ENCODE measurements around the gene MRPL19. TPM values are rescaled to one million over a fixed set of nuclear protein-coding genes. Genes with fewer than 3 reads are reported as not detected.
A peak's percentile ranks its signal among the peaks of the same experiment; 100 is the strongest.

The MRPL19 gene
- total and polyA plus RNA-seq, 2 of the 13 experiments (the other 11 are each of a cell fraction or from before 2014, with no cell fraction given) = 43.2 to 163 TPM

GRCh38 chr2:75608684-75609333 lies 37.8 kb upstream of the MRPL19 start (continued):
- TF ChIP-seq TAF15 (IDR thresholded peaks at IDR 0.05; ENCODE audit: low read depth, low read length, poor library complexity, severe bottlenecking) (no peak), GFI1 (CRISPR knock-in tag; IDR thresholded peaks at IDR 0.05; ENCODE audit: borderline replicate concordance) (peak; percentile 75), TBX2 (CRISPR knock-in tag; IDR thresholded peaks at IDR 0.05; ENCODE audit: borderline replicate concordance) (peak; percentile 70; the same call in 1 of the 2 replicates), ERF (CRISPR knock-in tag; IDR thresholded peaks at IDR 0.05) (peak; percentile 69; the same call in 1 of the 2 replicates), ZNF891 (CRISPR knock-in tag; IDR thresholded peaks at IDR 0.05) (peak; percentile 67; the same call in 1 of the 2 replicates), ZSCAN31 (CRISPR knock-in tag; IDR thresholded peaks at IDR 0.05; ENCODE audit: low read depth) (peak; percentile 46; the same call in 1 of the 2 replicates), ZFP1 (CRISPR knock-in tag; IDR thresholded peaks at IDR 0.05) (no peak), ZNF569 (CRISPR knock-in tag; IDR thresholded peaks at IDR 0.05; ENCODE audit: borderline replicate concordance) (no peak; the same call in 1 of the 2 replicates), EP300 (IDR thresholded peaks at IDR 0.05; ENCODE audit: low read depth in 2 of 2, low read length in 2 of 2) (peak in 1 of 2 experiments; percentile 33; a peak in 1 of 4 replicates), EP300 (CRISPR knock-in tag; IDR thresholded peaks at IDR 0.05; ENCODE audit: borderline replicate concordance) (peak; percentile 38; the same call in 1 of the 2 replicates), ZNF550 (CRISPR knock-in tag; IDR thresholded peaks at IDR 0.05; ENCODE audit: borderline replicate concordance) (no peak), POLR2A (IDR thresholded peaks at IDR 0.05; ENCODE audit: insufficient read depth in 1 of 2, low read depth in 2 of 2, low read length in 2 of 2) (no peak), MED1 (CRISPR knock-in tag; IDR thresholded peaks at IDR 0.05) (peak; percentile 44; the same call in 1 of the 2 replicates), ZNF136 (CRISPR knock-in tag; IDR thresholded peaks at IDR 0.05; ENCODE audit: low read depth) (peak; percentile 82; the same call in 1 of the 2 replicates), ZNF501 (CRISPR knock-in tag; IDR thresholded peaks at IDR 0.05) (peak; percentile 87; the same call in 1 of the 2 replicates), ZBTB8A (CRISPR knock-in tag; IDR thresholded peaks at IDR 0.05; ENCODE audit: borderline replicate concordance, low read depth) (0 out of 2 replicates have a peak, but pooled peaks have one; percentile 24), ZNF275 (CRISPR knock-in tag; IDR thresholded peaks at IDR 0.05; ENCODE audit: borderline replicate concordance) (peak; percentile 85; the same call in 1 of the 2 replicates), ZFX (CRISPR knock-in tag; IDR thresholded peaks at IDR 0.05; ENCODE audit: low read depth) (0 out of 2 replicates have a peak, but pooled peaks have one; percentile 22), CBX5 (CRISPR knock-in tag; IDR thresholded peaks at IDR 0.05; ENCODE audit: borderline replicate concordance) (peak; percentile 89; the same call in 1 of the 2 replicates), BCL3 (CRISPR knock-in tag; IDR thresholded peaks at IDR 0.05) (0 out of 2 replicates have a peak, but pooled peaks have one; percentile 37), ZNF556 (CRISPR knock-in tag; IDR thresholded peaks at IDR 0.05; ENCODE audit: borderline replicate concordance) (peak; percentile 73), U2AF2 (IDR thresholded peaks at IDR 0.05; ENCODE audit: low read depth, low read length) (no peak), HDAC6 (IDR thresholded peaks at IDR 0.05; ENCODE audit: low read depth, low read length) (no peak), ZNF543 (CRISPR knock-in tag; IDR thresholded peaks at IDR 0.05) (0 out of 2 replicates have a peak, but pooled peaks have one; percentile 51), MIER2 (CRISPR knock-in tag; IDR thresholded peaks at IDR 0.05) (0 out of 2 replicates have a peak, but pooled peaks have one; percentile 39), ZBTB20 (CRISPR knock-in tag; IDR thresholded peaks at IDR 0.05; ENCODE audit: borderline replicate concordance, low read depth) (peak; percentile 20; the same call in 1 of the 2 replicates), ZNF530 (CRISPR knock-in tag; IDR thresholded peaks at IDR 0.05; ENCODE audit: low read depth) (0 out of 2 replicates have a peak, but pooled peaks have one; percentile 28), ZNF747 (CRISPR knock-in tag; IDR thresholded peaks at IDR 0.05; ENCODE audit: borderline replicate concordance) (peak; percentile 89)

Measured in HepG2 (cell line).